HUES64 (cell line): ENCODE data around the gene CACNG4.

Source experiments
- H3K27ac ChIP-seq: 2 replicates; pipeline ENCODE4 v1.7.0; 2013; ENCODE audit warnings: low read depth, low read length, inconsistent platforms
- H3K27me3 ChIP-seq: 2 replicates; pipeline ENCODE4 v1.6.1; 2013; ENCODE audit warnings: mild to moderate bottlenecking, low read length; ENCODE audit not compliant: insufficient read depth
- H3K36me3 ChIP-seq: 2 replicates; pipeline ENCODE4 v1.6.1; 2013; ENCODE audit warnings: mild to moderate bottlenecking, low read length; ENCODE audit not compliant: insufficient read depth
- H3K4me1 ChIP-seq: 2 replicates; pipeline ENCODE4 v1.6.1; 2013; ENCODE audit warnings: mild to moderate bottlenecking, low read length, moderate library complexity; ENCODE audit not compliant: insufficient read depth
- H3K4me3 ChIP-seq: 2 replicates; pipeline ENCODE4 v1.5.1; 2013; ENCODE audit warnings: mild to moderate bottlenecking, low read length, moderate library complexity
- H3K9ac ChIP-seq: 2 replicates; pipeline ENCODE4 v1.6.1; 2013; ENCODE audit warnings: mild to moderate bottlenecking, low read depth, low read length
- H3K9me3 ChIP-seq: 2 replicates; pipeline ENCODE4 v1.6.1; 2013; ENCODE audit warnings: low read depth, low read length; ENCODE audit not compliant: insufficient read depth
- WGBS: fragments of 150-250, 120-280 bp; methylation state at CpG from one replicate; pipeline ENCODE4 v1.1.7; 2013; ENCODE audit warnings: missing lambda C conversion rate; 5-methylcytosine and 5-hydroxymethylcytosine counted together

Gene CACNG4

GRCh38 chr17:66964930-66965800, 658 bp downstream of the CACNG4 start:
- Histone ChIP-seq H3K4me3 (peak overlapping the region; percentile 74), H3K9ac (peak overlapping the region; percentile 64), H3K27me3 (peaks cover 61% of the 10 kb centered on the region)

GRCh38 chr17:66965801-66966262, 1.3 kb downstream of the CACNG4 start:
- peaks cover 9% of the 10 kb centered on the region; the same call in 1 of the 2 replicates for H3K4me1 ChIP-seq
- no peaks in the 10 kb centered on the region for H3K9me3 ChIP-seq
- no peak overlapping the region for H3K27ac ChIP-seq
- H3K27me3 ChIP-seq, result peaks cover 61% of the 10 kb centered on the region
- H3K9ac ChIP-seq, result no peak overlapping the region
- 2% methylated on average over 36 of the region's 36 CpGs for WGBS
- peak overlapping the region; percentile 62 for H3K4me3 ChIP-seq
- no peaks in the 10 kb centered on the region for H3K36me3 ChIP-seq

More at GRCh38 chr17:66964930-66965800, 658 bp downstream of the CACNG4 start:
- no peaks in the 10 kb centered on the region for H3K9me3 ChIP-seq
- peaks cover 9% of the 10 kb centered on the region; the same call in 1 of the 2 replicates for H3K4me1 ChIP-seq
- H3K36me3 ChIP-seq, result no peaks in the 10 kb centered on the region
- no peak overlapping the region for H3K27ac ChIP-seq
- under 1% methylated on average over 89 of the region's 92 CpGs for WGBS

- Histone ChIP-seq H3K9me3 (no peaks in the 10 kb centered on the region), H3K4me1 (peaks cover 9% of the 10 kb centered on the region; the same call in 1 of the 2 replicates), H3K27ac (no peak overlapping the region), H3K27me3 (peaks cover 61% of the 10 kb centered on the region), H3K4me3 (peak overlapping the region; percentile 62), H3K9ac (no peak overlapping the region), H3K36me3 (no peaks in the 10 kb centered on the region)
- 22% methylated on average over 11 of the region's 11 CpGs for WGBS
Observed at GRCh38 chr17:66966298-66966697, 1.8 kb downstream of the CACNG4 start.

- peak overlapping the region; percentile 62 for H3K4me3 ChIP-seq
- no peak overlapping the region for H3K9ac ChIP-seq
- peaks cover 60% of the 10 kb centered on the region for H3K27me3 ChIP-seq
- WGBS, result 86% methylated on average over 9 of the region's 9 CpGs
- H3K4me1 ChIP-seq, result peaks cover 9% of the 10 kb centered on the region; the same call in 1 of the 2 replicates
- no peak overlapping the region for H3K27ac ChIP-seq
- no peaks in the 10 kb centered on the region for H3K36me3 ChIP-seq
- H3K9me3 ChIP-seq, result no peaks in the 10 kb centered on the region
Observed at GRCh38 chr17:66966704-66967418, 2.4 kb downstream of the CACNG4 start.

DNA sequence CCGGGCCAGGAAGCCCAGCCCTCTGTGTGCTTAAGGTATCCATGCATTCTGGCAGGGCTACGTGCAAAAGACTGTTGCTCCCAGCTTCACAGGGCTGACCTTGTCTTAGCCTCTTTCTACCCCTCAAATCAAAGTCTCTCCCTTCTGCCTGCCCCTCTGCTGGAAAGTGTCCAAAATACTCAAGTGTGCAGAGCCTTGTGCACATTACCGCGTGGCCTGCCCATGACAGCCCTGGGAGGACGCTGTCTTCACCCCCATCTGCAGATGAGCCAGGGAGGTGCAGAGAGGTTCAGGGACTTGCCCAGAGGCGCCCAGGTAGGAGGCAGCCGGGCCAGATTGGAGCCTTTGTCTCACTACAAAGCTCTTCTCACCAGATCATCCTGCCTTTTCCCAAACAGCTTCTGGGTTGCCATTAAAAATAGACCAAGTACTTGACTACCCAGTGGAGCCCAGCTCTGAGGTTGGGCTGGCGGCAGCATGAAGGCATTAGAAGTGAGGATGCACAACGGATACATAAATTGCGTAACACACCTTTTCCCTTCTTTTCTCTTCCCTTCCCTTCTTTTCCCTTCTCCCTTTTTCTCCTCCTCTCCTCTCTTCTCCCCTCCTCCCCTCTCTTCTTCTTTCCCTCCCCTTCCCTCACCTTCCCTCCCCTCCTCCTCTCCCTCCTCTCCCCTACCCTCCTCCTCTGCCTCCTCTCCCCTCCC, 3.5 kb downstream of the CACNG4 start:
- Histone ChIP-seq H3K4me1 (peaks cover 9% of the 10 kb centered on the region; the same call in 1 of the 2 replicates), H3K27me3 (peaks cover 48% of the 10 kb centered on the region), H3K9ac (no peak overlapping the region), H3K36me3 (no peaks in the 10 kb centered on the region), H3K9me3 (no peaks in the 10 kb centered on the region), H3K27ac (no peak overlapping the region), H3K4me3 (no peak overlapping the region)
- WGBS, result 85% methylated on average over 10 of the region's 10 CpGs

- Histone ChIP-seq H3K27ac (no peak overlapping the region), H3K4me3 (no peak overlapping the region), H3K36me3 (no peaks in the 10 kb centered on the region), H3K9me3 (no peaks in the 10 kb centered on the region), H3K4me1 (peaks cover 2% of the 10 kb centered on the region; the same call in 1 of the 2 replicates), H3K9ac (no peak overlapping the region), H3K27me3 (peaks cover 39% of the 10 kb centered on the region)
- 89% methylated on average over 4 of the region's 4 CpGs for whole genome bisulfite sequencing
Observed at GRCh38 chr17:66968916-66969315, 4.4 kb downstream of the CACNG4 start.

- Histone ChIP-seq H3K9me3 (no peaks in the 10 kb centered on the region), H3K27ac (no peak overlapping the region), H3K4me1 (no peaks in the 10 kb centered on the region), H3K4me3 (no peak overlapping the region), H3K36me3 (no peaks in the 10 kb centered on the region), H3K27me3 (peaks cover 31% of the 10 kb centered on the region), H3K9ac (no peak overlapping the region)
- WGBS, result 88% methylated on average over 6 of the region's 6 CpGs
Observed at GRCh38 chr17:66970140-66970539, 5.6 kb downstream of the CACNG4 start.

- WGBS, result 90% methylated on average over 6 of the region's 6 CpGs
- H3K4me1 ChIP-seq, result no peaks in the 10 kb centered on the region
- H3K9me3 ChIP-seq, result no peaks in the 10 kb centered on the region
- H3K36me3 ChIP-seq, result no peaks in the 10 kb centered on the region
- H3K27me3 ChIP-seq, result peaks cover 27% of the 10 kb centered on the region
- no peak overlapping the region for H3K9ac ChIP-seq
- H3K4me3 ChIP-seq, result no peak overlapping the region
- no peak overlapping the region for H3K27ac ChIP-seq
Observed at GRCh38 chr17:66970797-66971196, 6.3 kb downstream of the CACNG4 start.

DNA sequence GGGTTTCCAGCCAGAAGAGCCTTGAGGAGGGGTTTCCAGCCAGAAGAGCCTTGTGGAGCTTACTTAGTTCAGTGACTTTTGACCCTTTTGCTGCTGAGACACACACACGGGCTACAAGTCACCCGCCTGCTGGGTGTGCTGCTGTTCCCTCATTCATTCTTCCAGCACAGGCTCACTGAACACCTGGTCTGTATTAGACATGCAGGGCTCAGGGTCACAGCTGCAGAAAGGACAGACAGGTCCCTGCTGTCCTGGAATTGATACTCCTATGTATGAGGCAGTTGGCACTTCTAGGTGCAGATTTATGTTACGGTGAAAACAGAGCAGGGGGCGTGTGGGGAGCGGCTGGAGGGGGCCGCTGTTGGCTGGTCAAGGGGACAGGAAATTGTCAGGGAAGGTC, 6.8 kb downstream of the CACNG4 start:
- H3K9ac ChIP-seq, result no peak overlapping the region
- H3K36me3 ChIP-seq, result no peaks in the 10 kb centered on the region
- H3K4me1 ChIP-seq, result no peaks in the 10 kb centered on the region
- no peak overlapping the region for H3K4me3 ChIP-seq
- peaks cover 22% of the 10 kb centered on the region for H3K27me3 ChIP-seq
- no peak overlapping the region for H3K27ac ChIP-seq
- H3K9me3 ChIP-seq, result no peaks in the 10 kb centered on the region
- WGBS, result 87% methylated on average over 6 of the region's 6 CpGs

DNA sequence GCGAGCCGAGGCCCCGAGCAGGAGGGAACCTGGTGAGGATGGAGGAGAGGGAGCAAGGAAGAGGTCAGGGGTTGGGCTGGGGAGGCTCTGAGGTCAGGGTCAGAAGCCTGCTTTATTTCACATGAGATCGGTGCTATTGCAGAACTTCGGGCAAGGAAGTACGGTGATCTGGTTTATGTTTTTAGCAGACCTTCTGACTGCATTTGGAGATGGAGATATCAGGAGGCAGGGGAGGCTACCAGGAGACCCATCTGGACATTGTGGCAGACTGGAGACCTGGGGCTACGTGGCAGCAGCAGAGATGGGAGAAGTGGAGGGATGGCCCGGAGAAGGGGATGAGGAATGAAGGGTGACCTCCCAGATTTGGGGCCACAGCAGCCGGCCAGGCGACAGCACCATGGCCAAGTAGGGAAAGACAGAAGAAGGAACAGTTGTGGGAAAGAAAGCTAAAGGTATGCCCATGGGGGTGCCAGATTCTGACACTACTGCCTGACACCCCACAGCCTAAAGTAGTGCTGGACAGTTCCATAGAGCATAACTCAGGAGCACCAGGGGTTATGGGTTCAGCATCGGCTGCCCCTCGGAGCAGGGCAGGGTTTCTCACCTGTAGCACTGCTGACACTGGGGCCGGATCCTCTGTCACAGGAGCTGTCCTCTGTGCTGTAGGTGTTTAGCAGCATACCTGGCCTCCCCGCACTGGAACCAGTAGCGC, 7.4 kb downstream of the CACNG4 start:
- no peaks in the 10 kb centered on the region for H3K36me3 ChIP-seq
- H3K9ac ChIP-seq, result no peak overlapping the region
- no peaks in the 10 kb centered on the region for H3K4me1 ChIP-seq
- H3K27me3 ChIP-seq, result peaks cover 16% of the 10 kb centered on the region
- H3K4me3 ChIP-seq, result no peak overlapping the region
- H3K9me3 ChIP-seq, result no peaks in the 10 kb centered on the region
- H3K27ac ChIP-seq, result no peak overlapping the region
- 91% methylated on average over 15 of the region's 15 CpGs for WGBS
